Esophagus squamous epithelium (tissue), 4 donors: ENCODE measurements around the gene CSNK1E.

Source experiments
- POLR2A ChIP-seq, 4 donors: fragments of 450-650 bp; IDR thresholded peaks; one replicate each; pipeline ENCODE4 v1.6.1; 2017; ENCODE audit warnings: antibody characterized with exemption in 4 of 4, mild to moderate bottlenecking in 4 of 4, moderate library complexity in 3 of 4
- TF ChIP-seq, protein P1 (sequence below), 6 experiments: fragments of 450-650 bp in 4 of 6; fragments of 200-600 bp in 2 of 6; sonication (generic) in 2 of 6; IDR thresholded peaks; one replicate each; pipeline ENCODE4 v1.5.1; 2016 to 2019; ENCODE audit warnings: antibody characterized with exemption in 6 of 6, mild to moderate bottlenecking in 4 of 6, moderate library complexity in 4 of 6

DNA sequence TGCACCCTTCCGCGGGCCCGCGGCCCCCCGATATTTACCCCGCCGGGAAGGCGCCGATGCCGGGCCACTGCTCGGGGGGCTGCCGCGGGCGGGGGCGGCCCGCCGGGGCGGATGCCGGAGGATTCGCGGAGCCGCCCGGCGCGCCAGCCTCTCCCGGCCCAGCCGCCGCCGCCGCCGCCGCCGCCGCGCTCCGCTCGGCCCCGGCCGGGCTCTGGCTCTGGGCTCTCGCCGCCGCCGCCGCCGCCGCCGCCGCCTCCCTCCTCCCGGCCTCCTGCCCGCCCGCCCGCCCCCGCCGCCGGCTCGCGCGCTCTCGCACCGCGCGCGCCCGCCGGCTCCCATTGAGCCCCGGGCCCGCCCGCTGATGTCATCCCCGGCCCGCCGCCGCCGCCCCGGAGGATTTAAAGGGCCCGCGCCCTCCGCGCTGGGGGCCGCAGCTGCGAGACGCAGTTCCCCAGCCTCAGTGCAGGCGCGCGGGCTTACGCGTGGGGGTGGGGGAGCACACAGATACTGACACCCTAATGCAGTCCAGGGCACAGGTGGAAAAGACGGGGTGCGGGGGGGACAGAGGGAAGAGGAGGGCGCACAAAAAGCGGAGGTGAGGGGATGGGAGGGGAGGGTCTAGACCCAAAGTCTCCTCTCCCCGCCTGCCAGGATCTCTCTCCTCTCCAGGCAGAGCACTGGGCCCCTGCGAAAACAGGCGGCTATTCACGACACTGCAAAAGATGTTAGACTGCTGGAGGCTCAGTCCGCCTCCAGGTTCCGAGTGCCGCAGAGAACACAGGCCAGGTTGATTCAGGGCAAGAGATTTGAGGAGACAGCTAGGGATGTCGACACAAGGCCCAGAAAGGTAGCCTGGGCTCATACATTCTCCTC is at the start of gene CSNK1E:
- TF ChIP-seq, protein P1, sequence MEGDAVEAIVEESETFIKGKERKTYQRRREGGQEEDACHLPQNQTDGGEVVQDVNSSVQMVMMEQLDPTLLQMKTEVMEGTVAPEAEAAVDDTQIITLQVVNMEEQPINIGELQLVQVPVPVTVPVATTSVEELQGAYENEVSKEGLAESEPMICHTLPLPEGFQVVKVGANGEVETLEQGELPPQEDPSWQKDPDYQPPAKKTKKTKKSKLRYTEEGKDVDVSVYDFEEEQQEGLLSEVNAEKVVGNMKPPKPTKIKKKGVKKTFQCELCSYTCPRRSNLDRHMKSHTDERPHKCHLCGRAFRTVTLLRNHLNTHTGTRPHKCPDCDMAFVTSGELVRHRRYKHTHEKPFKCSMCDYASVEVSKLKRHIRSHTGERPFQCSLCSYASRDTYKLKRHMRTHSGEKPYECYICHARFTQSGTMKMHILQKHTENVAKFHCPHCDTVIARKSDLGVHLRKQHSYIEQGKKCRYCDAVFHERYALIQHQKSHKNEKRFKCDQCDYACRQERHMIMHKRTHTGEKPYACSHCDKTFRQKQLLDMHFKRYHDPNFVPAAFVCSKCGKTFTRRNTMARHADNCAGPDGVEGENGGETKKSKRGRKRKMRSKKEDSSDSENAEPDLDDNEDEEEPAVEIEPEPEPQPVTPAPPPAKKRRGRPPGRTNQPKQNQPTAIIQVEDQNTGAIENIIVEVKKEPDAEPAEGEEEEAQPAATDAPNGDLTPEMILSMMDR (IDR thresholded peaks at IDR 0.05) = no peak
- peak in 2 of 4 donors; percentile 8 to 41 for TF ChIP-seq POLR2A (IDR thresholded peaks at IDR 0.05)
